Adrenal gland (tissue), 5 donors: Measurements from ENCODE around the gene VEGFB.

ENCODE experiments used
- POLR2A ChIP-seq, 2 donors: fragments of 450-650 bp; IDR thresholded peaks; one replicate each; pipeline ENCODE4 v1.6.1; 2017; ENCODE audit warnings: antibody characterized with exemption in 2 of 2, mild to moderate bottlenecking in 2 of 2, moderate library complexity in 1 of 2
- TF ChIP-seq, protein P1 (sequence below), 6 experiments: fragments of 450-650 bp in 4 of 6; fragments of 200-600 bp in 2 of 6; sonication (generic) in 1 of 6; IDR thresholded peaks; 1 replicate in 5 of 6; 2 replicates in 1 of 6; pipeline versions ENCODE4 v1.5.1 to v1.8.0; 2016 to 2021; ENCODE audit warnings: antibody characterized with exemption in 6 of 6, mild to moderate bottlenecking in 2 of 6, moderate library complexity in 1 of 6
- donor health status: DM: no; HTN: no; CAD: no.

DNA sequence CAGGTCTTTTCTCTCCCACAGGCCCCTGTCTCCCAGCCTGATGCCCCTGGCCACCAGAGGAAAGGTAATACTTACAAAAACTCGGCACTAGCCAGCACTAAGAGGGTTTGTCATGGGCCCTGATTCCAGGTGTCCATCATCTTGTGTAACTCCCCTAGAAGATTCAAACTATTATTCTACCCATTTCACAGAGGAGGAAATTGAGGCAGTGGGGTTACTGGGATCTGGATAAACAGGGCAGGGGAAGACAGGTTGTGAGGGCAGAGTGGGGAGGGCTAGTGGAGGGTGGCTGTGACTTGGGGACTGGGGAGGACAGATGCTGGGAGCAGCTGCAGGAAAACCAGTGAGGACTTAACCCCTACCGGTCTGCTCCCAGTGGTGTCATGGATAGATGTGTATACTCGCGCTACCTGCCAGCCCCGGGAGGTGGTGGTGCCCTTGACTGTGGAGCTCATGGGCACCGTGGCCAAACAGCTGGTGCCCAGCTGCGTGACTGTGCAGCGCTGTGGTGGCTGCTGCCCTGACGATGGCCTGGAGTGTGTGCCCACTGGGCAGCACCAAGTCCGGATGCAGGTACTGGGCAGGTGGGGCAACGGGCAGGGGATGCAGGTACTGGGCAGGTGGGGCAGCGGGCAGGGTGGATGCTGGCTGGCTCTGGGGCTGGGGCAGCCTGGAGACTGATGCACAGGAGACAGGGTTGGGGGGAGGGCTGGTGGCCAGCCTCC is 1.2 kb downstream of the VEGFB start:
- TF ChIP-seq POLR2A (IDR thresholded peaks at IDR 0.05), result no peak
- TF ChIP-seq, protein P1, sequence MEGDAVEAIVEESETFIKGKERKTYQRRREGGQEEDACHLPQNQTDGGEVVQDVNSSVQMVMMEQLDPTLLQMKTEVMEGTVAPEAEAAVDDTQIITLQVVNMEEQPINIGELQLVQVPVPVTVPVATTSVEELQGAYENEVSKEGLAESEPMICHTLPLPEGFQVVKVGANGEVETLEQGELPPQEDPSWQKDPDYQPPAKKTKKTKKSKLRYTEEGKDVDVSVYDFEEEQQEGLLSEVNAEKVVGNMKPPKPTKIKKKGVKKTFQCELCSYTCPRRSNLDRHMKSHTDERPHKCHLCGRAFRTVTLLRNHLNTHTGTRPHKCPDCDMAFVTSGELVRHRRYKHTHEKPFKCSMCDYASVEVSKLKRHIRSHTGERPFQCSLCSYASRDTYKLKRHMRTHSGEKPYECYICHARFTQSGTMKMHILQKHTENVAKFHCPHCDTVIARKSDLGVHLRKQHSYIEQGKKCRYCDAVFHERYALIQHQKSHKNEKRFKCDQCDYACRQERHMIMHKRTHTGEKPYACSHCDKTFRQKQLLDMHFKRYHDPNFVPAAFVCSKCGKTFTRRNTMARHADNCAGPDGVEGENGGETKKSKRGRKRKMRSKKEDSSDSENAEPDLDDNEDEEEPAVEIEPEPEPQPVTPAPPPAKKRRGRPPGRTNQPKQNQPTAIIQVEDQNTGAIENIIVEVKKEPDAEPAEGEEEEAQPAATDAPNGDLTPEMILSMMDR (IDR thresholded peaks at IDR 0.05), result no peak
